IPS DF 4.7 (cell line): ENCODE measurements around the gene ANGPTL2.
"Not testable (repeated sequence)": the region's sequence is repeated elsewhere in the genome, so short reads cannot be mapped to it uniquely, and the experiment has no call there.

Experiments
- DNase-seq: peaks from one replicate; pipeline ENCODE4 v3.0.0-alpha.2; 2013; ENCODE audit warnings: low spot score; ENCODE audit errors: extremely low read depth

Gene ANGPTL2

GRCh38 chr9:127155314-127155960 lies 33.0 kb upstream of the ANGPTL2 start:
- DNase-seq, result no peak

DNA sequence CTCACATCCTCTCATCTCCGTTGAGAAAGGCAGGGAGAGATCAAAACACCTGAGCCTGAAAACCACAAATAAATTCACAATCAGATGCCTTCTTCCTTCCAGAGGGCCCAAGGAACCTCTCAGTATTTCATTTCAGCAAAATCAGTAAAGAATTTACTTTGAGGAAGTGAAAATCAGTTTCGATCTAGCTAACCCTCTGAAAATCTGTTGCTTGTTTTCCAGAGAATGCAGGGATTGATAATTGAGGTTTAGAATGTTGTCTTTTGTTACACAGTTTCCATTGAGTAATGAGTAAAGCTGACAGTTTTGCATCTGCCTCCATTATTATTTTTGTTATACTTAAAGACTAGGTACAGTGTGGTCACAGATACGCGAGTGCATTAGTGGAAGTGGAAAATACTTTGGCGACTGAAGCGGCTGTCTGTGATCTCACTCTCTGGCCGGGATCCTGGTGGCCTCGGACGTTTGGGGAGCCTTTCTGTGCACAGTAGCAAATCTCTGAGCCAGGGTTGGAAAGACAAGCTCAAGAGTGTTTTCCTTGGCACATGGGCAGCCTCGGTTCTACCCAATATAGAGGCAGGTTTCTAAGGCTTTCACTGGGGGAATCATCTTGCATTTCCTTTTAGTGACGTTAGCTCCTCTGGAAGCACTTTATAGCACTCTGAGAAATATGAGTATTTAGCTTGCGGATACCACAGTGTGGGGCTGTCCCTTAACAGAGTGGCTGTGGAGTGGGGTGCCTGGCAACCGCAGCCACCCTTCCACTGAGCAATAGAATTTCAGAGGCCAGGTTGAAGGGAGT lies 32.2 kb upstream of the ANGPTL2 start:
- DNase-seq, result no peak

DNA sequence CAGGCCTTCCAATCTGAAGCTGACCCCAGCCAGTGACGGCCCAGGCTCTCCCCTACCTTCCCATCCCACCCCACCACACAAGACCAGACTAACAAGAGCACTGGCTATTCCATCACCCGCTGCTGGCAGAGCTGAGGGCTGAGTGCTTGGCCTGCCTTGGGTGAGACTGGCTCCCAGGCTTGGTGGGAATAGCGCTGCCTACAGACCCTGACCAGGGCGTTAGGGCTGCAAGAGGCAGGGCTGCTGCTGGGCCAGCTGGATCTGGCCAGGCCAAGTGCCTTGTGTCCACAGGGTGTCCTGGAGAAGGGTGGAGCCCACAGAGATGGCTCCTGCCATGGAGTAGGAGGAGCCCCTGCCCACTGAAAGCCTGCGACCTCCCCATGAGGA lies 31.6 kb upstream of the ANGPTL2 start:
- DNase-seq, result no peak

DNA sequence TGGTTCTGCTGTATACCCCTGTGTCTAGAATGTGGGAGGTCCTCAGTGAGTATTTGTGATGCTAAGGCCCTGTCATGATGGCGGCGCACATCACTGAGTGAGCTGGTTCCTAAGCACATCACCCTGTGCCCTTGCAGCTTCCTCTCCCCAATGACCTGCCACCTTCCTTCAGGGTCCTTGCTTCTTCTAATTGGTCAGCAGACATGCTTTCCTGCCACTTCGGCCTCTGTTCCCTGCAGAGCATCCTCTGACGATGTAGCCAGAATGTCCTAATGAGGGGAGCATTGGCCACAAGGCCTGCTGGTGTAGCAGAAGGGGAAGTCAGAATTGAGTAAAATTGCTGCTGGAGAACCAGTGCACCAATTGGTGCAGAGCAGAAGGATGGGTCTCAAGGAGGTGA lies 31.1 kb upstream of the ANGPTL2 start:
- no peak for DNase-seq

DNA sequence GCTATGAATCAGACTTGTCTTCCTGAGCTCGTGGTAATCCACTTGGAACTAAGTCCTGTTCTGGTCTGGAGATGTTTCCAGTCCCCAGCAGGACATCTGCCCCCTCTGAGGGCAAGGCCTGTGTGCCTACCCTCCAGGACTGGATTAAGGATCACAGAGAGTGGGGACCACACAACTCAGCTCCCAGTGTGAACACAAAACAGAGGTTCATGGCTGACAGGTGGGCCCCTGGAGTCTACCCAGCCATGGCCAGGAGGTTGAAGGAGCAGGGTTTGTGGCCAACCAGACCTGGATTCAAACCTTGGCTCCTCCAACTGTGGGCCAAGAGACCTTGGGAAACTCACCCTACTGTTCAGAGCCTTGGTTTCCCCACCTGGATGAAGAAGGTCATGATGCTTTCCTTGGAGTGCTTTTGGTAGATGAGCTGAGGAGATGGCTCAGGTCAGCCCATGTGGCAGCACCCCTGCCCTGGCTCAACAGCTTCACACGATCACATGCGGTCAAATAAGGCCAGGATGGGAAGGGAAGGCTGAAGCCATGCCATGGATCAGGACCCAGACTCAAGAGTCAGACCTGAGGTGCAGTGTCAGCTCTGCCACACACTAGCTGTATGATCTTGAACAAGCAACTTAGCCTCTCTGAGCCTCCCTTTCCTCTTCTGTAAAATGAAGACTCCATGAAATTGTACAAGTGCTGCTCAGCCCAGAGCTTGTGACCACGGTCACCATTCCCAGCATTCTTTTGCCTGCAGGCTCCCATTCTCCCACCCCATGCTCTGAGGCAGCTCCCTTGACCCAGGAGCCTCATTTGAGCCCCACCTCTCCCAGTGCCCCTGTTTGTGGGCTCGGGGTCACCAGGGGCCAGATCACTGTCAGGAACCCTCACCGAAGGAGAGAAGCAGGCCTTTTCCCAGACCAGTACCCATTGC lies 27.3 kb upstream of the ANGPTL2 start:
- DNase-seq, result no peak

GRCh38 chr9:127149010-127149409 lies 26.6 kb upstream of the ANGPTL2 start:
- no peak for DNase-seq

DNA sequence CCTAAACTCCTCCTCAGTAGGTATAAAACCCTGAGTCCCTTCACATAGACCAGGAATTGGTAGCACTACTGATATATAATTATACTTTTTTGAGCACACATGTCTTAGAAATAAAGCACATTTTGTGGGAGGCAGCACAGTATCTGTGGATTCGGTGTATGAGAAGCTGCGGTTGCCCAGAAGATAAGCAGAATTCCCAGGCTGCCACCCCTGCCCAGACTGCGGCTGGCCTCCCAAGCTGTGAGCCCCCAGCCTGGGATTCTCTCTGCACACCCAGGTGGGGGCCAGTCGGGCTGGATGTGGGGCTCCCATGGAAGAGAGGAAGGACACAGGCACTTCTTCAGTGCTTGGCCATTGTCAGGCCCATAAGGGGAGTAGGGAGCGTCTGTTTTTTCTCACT lies 25.6 kb upstream of the ANGPTL2 start:
- DNase-seq, result no peak

DNA sequence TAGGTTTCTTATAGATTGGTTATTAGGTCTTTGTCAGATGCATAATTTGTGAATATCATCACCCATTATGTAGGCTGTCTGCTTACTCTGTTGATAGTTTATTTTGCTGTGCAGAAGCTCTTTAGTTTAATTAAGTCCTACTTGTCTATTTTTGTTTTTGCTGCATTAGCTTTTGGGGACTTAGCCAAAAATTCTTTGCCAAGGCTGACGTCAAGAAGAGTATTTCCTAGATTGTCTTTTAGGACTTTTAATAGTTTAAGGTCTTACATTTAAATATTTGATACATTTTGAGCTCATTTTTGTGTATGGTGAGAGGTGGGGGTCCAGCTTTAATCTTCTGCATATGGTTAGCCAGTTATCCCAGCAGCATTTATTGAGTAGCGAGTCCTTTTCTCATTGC lies 24.8 kb upstream of the ANGPTL2 start:
- no peak for DNase-seq

- not testable (repeated sequence) for DNase-seq
Measured at GRCh38 chr9:127146841-127147240, 24.4 kb upstream of the ANGPTL2 start.

- no peak for DNase-seq
Measured at GRCh38 chr9:127144670-127145445, 22.4 kb upstream of the ANGPTL2 start.

DNA sequence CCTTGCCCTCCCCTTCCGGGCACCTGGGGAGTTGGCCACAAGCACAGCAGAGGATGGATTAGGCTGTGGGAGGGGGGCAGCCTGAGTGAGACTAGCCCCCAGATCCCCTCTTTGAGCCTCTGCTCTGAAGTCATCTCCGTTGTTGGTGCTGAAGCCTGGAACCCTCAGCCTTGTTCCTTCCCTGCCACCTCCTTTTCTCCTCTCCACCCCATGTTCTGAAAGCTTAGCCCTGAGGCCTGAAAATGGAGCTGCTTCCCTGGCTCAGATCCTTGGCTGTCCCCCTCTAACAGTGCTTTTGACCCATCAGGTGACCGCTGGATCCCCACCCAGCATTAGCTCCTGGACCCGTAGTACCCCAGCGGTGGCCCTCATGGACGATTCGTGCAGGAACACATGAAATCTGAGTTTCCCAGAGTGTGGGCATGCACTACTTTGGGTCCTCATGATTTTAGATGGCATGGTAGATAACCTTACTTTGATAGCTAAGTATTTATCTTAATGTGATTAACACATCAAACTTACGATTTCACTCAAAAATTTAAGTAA lies 21.6 kb upstream of the ANGPTL2 start:
- no peak for DNase-seq

DNA sequence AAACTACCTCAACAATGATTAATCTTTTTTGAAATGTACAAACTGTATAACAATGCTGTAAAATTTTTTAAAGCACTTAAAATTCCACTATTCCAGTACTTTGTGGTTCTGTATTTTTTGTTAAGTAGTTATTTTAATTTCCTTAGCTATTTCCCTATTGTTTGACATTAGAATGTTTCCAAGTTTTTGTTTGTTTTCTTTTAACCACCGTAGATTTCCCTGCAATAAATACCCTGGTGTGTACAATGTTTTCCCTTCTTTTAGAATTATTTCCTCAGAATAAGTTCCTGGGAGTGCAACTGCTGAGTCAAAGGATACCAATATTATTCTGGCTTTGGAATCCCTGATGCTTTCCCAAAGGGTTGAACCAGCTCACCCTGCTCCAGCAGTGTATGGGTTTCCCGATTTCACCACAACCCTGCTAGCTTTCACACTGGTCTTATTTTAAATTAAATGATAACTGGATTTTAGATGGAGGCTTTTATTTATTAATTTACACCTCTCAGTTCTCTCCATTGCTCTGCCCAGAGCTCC lies 20.6 kb upstream of the ANGPTL2 start:
- no peak for DNase-seq

GRCh38 chr9:127142291-127142690 lies 19.9 kb upstream of the ANGPTL2 start:
- no peak for DNase-seq

- DNase-seq, result no peak
Measured at GRCh38 chr9:127140842-127141675, 18.6 kb upstream of the ANGPTL2 start.

GRCh38 chr9:127140181-127140580 lies 17.7 kb upstream of the ANGPTL2 start:
- DNase-seq, result no peak

GRCh38 chr9:127139775-127140174 lies 17.3 kb upstream of the ANGPTL2 start:
- DNase-seq, result no peak

GRCh38 chr9:127139071-127139731 lies 16.8 kb upstream of the ANGPTL2 start:
- no peak for DNase-seq

DNA sequence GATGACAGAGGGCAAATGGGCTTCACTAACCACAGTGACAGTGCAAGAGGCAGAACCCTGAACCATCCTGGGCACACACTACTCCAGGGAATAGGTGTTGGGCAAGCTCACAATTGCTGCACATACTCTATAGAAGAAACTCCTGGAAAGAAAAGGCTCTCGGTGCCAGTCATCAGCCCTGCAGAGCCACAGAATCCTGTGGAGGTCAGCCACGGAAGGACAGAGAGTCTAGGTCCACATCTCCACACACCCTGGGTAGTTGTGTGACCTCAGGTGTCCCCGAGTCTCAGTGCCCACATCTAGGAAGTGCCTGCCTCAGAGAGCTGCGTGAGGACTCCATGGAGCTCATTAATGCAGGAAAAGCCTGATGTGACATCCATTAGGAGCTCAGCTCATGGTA lies 16.0 kb upstream of the ANGPTL2 start:
- no peak for DNase-seq

GRCh38 chr9:127137640-127138360 lies 15.4 kb upstream of the ANGPTL2 start:
- DNase-seq, result no peak
